Measurements from ENCODE around the gene FHOD1. TPM values are rescaled to one million over a fixed set of nuclear protein-coding genes. Genes with fewer than 3 reads are reported as not detected.

FHOD1 gene
- total and polyA plus RNA-seq, 2 donors (not counting 1 experiment from before 2014, with no cell fraction given): 46.3 to 46.9 TPM

DNA sequence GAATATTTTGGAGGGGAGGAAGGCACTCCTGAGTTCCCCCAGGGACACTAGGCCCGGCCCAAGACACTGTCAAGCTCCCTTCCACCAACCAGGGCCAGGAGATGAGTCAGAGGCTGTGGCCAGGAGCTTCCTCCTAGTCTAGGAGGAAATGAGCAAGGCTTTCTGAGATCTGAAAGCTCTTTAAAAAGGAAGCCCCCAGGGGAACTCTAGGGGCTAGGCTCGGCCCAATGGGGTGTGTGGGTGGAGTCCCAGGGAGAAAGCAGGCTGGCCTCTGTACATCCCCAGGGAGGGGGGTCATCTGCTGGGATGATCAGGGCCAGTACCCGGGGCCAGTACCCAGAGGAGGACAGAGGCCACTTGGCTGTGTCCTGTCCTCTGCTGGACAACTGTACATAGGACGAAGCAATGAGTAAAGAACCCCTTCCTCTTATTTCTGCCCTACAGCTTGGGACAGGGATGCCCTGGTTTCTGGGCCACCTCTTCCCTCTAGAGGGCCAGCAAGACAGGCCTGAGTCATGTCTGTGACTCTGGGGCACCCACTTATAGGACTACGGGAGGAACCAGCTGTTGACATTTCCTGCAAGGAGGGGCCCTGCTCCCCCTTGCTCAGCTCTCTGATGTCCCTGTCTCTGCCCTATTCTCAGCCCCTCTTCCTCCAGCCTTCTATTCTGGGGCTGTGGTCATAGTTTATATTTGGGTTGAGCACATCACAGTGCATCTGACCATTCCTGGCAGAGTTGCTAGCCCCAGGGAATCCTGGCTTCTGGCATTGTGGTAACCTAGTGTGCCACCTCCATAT is 2.7 kb downstream of the FHOD1 start:
- H2AFZ ChIP-seq (ENCODE audit: insufficient read depth, low read depth, low read length, poor library complexity, severe bottlenecking): no peak overlapping the region
- intact Hi-C loops (cut with micrococcal nuclease): loop anchor here (10.0 kb wide), 1 partner anchor 420 kb away; the partner anchor contains the start of genes ACD, C16orf86, ENKD1 and PARD6A
- peak; percentile 87 for DNase-seq
- H3K4me3 ChIP-seq (ENCODE audit: control extremely low read depth in 1 of 5, extremely low read depth in 1 of 5, insufficient read depth in 1 of 5, low read depth in 2 of 5, low read length in 4 of 5): peak overlapping the region in 2 of 5 experiments; percentile 4 to 11
- H3K27ac Mint-ChIP-seq: peak overlapping the region; percentile 96
- H4K20me1 ChIP-seq (ENCODE audit: control insufficient read depth, insufficient read depth, low read length, poor library complexity, severe bottlenecking): peaks cover 7% of the 10 kb centered on the region
- H3K4me1 Mint-ChIP-seq: peaks cover 48% of the 10 kb centered on the region
- ChIA-PET POLR2A (interaction anchor here (0.6 to 2.5 kb wide), 7 partner anchors 16 to 320 kb away, joined by 3 to 30 read pairs (median 3); partner anchors contain the start of genes MATCAP1 and TMEM208), CTCF (interaction anchor here (0.9 to 3.7 kb wide), 11 partner anchors 11 to 277 kb away, joined by 3 to 33 read pairs (median 4); partner anchors contain the start of gene TMEM208)
- no peak for TF ChIP-seq EZH2 (IDR thresholded peaks at IDR 0.05; ENCODE audit: borderline replicate concordance, insufficient read depth, low read depth, low read length, poor library complexity, severe bottlenecking)
- TF ChIP-seq, protein P1, sequence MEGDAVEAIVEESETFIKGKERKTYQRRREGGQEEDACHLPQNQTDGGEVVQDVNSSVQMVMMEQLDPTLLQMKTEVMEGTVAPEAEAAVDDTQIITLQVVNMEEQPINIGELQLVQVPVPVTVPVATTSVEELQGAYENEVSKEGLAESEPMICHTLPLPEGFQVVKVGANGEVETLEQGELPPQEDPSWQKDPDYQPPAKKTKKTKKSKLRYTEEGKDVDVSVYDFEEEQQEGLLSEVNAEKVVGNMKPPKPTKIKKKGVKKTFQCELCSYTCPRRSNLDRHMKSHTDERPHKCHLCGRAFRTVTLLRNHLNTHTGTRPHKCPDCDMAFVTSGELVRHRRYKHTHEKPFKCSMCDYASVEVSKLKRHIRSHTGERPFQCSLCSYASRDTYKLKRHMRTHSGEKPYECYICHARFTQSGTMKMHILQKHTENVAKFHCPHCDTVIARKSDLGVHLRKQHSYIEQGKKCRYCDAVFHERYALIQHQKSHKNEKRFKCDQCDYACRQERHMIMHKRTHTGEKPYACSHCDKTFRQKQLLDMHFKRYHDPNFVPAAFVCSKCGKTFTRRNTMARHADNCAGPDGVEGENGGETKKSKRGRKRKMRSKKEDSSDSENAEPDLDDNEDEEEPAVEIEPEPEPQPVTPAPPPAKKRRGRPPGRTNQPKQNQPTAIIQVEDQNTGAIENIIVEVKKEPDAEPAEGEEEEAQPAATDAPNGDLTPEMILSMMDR (IDR thresholded peaks at IDR 0.05): no peak
- peaks cover 2% of the 10 kb centered on the region for H3K27me3 Mint-ChIP-seq
- peaks cover 26% of the 10 kb centered on the region for H3K79me2 ChIP-seq (ENCODE audit: control insufficient read depth, insufficient read depth, low read length)
- peak overlapping the region; percentile 83 for H3K4me3 Mint-ChIP-seq
- peaks cover 43 to 53% of the 10 kb centered on the region in 2 donors for H3K4me1 ChIP-seq (ENCODE audit: control insufficient read depth in 2 of 2, insufficient read depth in 2 of 2, low read length in 2 of 2)
- 0% methylated on average over 3 of the region's 5 CpGs for WGBS (ENCODE audit: insufficient coverage)
- H3K9ac ChIP-seq (ENCODE audit: low read length): peak overlapping the region; percentile 37
- H3K36me3 ChIP-seq (replicated peaks in 1 of 2; ENCODE audit: control extremely low read depth in 1 of 2, control insufficient read depth in 1 of 2, extremely low read depth in 1 of 2, insufficient read depth in 2 of 2, low read length in 1 of 2): peaks cover 0 to 3% of the 10 kb centered on the region in 2 experiments
- H3K9me3 ChIP-seq (ENCODE audit: control extremely low read depth in 1 of 3, control insufficient read depth in 2 of 3, insufficient read depth in 1 of 3, low read length in 2 of 3): no peaks in the 10 kb centered on the region
- H3K27me3 ChIP-seq (replicated peaks in 1 of 4; ENCODE audit: control extremely low read depth in 1 of 4, control insufficient read depth in 3 of 4, insufficient read depth in 4 of 4, low read length in 3 of 4): peaks cover 0 to 7% (median 4%) of the 10 kb centered on the region in 4 experiments
- peak overlapping the region; percentile 67 to 86 for H3K27ac ChIP-seq (ENCODE audit: low read length in 2 of 2)
- H3K4me2 ChIP-seq (replicated peaks; ENCODE audit: low read depth, low read length, poor library complexity, severe bottlenecking): peak overlapping the region; percentile 60
- peak; percentile 67 for ATAC-seq (ENCODE audit: low read depth)
- no peaks in the 10 kb centered on the region for H3K9me3 Mint-ChIP-seq (ENCODE audit: insufficient read depth)

All from B cell (primary cell).